Sigmoid colon (tissue), 7 donors: Measurements from ENCODE around the gene NOL3. TPM values are rescaled to one million over a fixed set of nuclear protein-coding genes. Genes with fewer than 3 reads are reported as not detected.

Experiments used
- DNase-seq: peaks from one replicate; pipeline ENCODE4 v3.0.0-alpha.2; 2019
- H3K27ac ChIP-seq, 4 donors: fragments of 200-600 bp; sonication (generic); one replicate each; pipeline ENCODE4 v1.5.1; 2016 to 2019; ENCODE audit warnings: mild to moderate bottlenecking in 1 of 4
- H3K27me3 ChIP-seq, 3 donors: fragments of 200-600 bp; sonication (generic); one replicate each; pipeline ENCODE4 v1.5.1; 2019; ENCODE audit warnings: mild to moderate bottlenecking in 1 of 3
- H3K36me3 ChIP-seq, 4 donors: fragments of 200-600 bp; sonication (generic); one replicate each; pipeline ENCODE4 v1.5.1; 2016 to 2019
- H3K4me1 ChIP-seq, 4 donors: fragments of 200-600 bp; sonication (generic); one replicate each; pipeline ENCODE4 v1.5.1; 2017 to 2019
- H3K4me3 ChIP-seq, 4 donors: fragments of 200-600 bp; sonication (generic); one replicate each; pipeline ENCODE4 v1.5.1; 2017 to 2019; ENCODE audit warnings: mild to moderate bottlenecking in 2 of 4, moderate library complexity in 1 of 4
- H3K9me3 ChIP-seq, 4 donors: fragments of 200-600 bp in 3 of 4; sonication (generic) in 3 of 4; one replicate each; pipeline versions ENCODE4 v1.5.1 to v1.6.1; 2013 to 2019
- EP300 ChIP-seq, 4 donors: sonication (generic); formaldehyde crosslinking; IDR thresholded peaks; one replicate each; pipeline ENCODE4 v1.6.1; 2017; ENCODE audit warnings: antibody characterized with exemption in 4 of 4
- POLR2A ChIP-seq, 2 donors: fragments of 450-650 bp; IDR thresholded peaks; one replicate each; pipeline ENCODE4 v1.6.1; 2016; ENCODE audit warnings: antibody characterized with exemption in 2 of 2, mild to moderate bottlenecking in 2 of 2, moderate library complexity in 2 of 2
- POLR2AphosphoS5 ChIP-seq, 4 donors: sonication (generic); formaldehyde crosslinking; IDR thresholded peaks; one replicate each; pipeline ENCODE4 v1.6.1; 2017; ENCODE audit warnings: antibody characterized with exemption in 4 of 4
- WGBS, 2 donors: extraction: QIAGEN DNeasy Blood & Tissue Kit; methylation state at CpG; one replicate each; pipeline ENCODE4 v1.1.7; 2013; 5-methylcytosine and 5-hydroxymethylcytosine counted together
- intact Hi-C: fragments of 100-400 bp; cut with DNase I; formaldehyde crosslinking; loops from one replicate; pipeline ENCODE4 v1.15.1; 2023
- polyA plus RNA-seq, 3 donors: library from polyadenylated mRNA; stranded (reverse); fragments of 200-250 nt; gene quantifications; one replicate each; pipeline ENCODE4 v1.2.3, GENCODE V29; 2013
- small RNA-seq, 3 donors: library from RNA; depleted of rRNA; stranded (forward); fragments of <200 nt; gene quantifications; one replicate each; pipeline ENCODE3, GENCODE V24; 2016
- total RNA-seq, 4 donors: library from RNA; depleted of rRNA; stranded (reverse); fragments of >200 nt; gene quantifications; one replicate each; pipeline ENCODE4 v1.1.0, GENCODE V29; 2016
- TF ChIP-seq, protein P1 (sequence below), 4 experiments: fragments of 450-650 bp in 3 of 4; fragments of 200-600 bp in 1 of 4; IDR thresholded peaks; one replicate each; pipeline ENCODE4 v1.5.1; 2016 to 2019; ENCODE audit warnings: antibody characterized with exemption in 4 of 4, mild to moderate bottlenecking in 3 of 4, moderate library complexity in 2 of 4
- donor health status: healthy with polysubstance abuse.
- donor health status: Bipolar disorder and iron deficiency.
- donor health status: healthy.

Gene NOL3
- total and polyA plus RNA-seq, 7 donors: 12.7 to 36.7 (median 23.9) TPM

DNA sequence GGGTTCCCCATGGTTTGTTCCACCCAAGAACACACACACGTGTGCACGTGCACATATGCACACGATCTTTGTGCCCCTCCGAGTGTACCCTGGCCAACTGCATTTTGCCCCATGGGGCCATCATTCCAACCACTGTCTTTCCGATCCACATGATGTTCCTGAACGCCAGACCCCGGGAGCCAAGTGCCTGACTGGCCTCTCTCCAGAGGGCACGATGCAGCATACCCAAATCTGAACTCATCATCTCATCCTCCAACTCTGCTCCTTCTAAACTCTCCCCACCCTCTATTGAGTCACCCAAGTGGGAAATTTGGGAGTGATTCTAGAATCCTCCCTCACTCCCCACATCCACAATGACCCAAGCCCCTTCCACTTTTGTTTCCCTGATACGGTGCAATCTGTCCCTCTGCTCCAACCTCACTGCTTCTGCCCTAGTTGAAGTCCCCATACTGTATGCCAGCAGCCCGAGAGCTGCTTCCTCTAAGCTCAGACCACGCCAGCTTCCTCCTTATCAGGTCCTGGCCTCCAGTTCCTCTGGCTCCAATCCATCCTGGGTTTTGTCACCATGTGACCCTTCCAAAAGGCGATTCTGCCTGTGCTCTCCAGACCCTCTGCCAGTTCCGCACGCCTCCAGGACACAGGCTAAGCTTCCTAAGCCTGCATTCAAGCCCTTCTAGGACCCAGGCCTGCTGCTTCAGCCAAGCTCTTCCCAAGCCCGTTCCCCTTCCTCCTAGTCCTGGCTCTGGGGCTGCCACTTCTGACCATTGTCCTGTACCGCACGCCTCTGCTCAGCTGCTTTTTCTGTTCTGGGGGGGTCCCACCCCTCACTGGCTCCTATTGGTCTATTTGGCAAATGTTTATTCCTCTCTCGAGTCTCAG is 46.5 kb downstream of the NOL3 start:
- Histone ChIP-seq H3K27ac (peak overlapping the region in 1 of 4 donors; percentile 29), H3K27me3 (no peaks in the 10 kb centered on the region), H3K4me1 (no peaks in the 10 kb centered on the region), H3K36me3 (no peaks in the 10 kb centered on the region), H3K4me3 (no peak overlapping the region), H3K9me3 (no peaks in the 10 kb centered on the region)
- 73 to 84% methylated on average over 18 of the region's 18 CpGs for WGBS, 2 donors
- no peak for DNase-seq
- intact Hi-C loops: no loop called here
- TF ChIP-seq, protein P1, sequence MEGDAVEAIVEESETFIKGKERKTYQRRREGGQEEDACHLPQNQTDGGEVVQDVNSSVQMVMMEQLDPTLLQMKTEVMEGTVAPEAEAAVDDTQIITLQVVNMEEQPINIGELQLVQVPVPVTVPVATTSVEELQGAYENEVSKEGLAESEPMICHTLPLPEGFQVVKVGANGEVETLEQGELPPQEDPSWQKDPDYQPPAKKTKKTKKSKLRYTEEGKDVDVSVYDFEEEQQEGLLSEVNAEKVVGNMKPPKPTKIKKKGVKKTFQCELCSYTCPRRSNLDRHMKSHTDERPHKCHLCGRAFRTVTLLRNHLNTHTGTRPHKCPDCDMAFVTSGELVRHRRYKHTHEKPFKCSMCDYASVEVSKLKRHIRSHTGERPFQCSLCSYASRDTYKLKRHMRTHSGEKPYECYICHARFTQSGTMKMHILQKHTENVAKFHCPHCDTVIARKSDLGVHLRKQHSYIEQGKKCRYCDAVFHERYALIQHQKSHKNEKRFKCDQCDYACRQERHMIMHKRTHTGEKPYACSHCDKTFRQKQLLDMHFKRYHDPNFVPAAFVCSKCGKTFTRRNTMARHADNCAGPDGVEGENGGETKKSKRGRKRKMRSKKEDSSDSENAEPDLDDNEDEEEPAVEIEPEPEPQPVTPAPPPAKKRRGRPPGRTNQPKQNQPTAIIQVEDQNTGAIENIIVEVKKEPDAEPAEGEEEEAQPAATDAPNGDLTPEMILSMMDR (IDR thresholded peaks at IDR 0.05): no peak
- no peak for TF ChIP-seq EP300 (IDR thresholded peaks at IDR 0.05)
- no peak for TF ChIP-seq POLR2A (IDR thresholded peaks at IDR 0.05)
- no peak for TF ChIP-seq POLR2AphosphoS5 (IDR thresholded peaks at IDR 0.05)

DNA sequence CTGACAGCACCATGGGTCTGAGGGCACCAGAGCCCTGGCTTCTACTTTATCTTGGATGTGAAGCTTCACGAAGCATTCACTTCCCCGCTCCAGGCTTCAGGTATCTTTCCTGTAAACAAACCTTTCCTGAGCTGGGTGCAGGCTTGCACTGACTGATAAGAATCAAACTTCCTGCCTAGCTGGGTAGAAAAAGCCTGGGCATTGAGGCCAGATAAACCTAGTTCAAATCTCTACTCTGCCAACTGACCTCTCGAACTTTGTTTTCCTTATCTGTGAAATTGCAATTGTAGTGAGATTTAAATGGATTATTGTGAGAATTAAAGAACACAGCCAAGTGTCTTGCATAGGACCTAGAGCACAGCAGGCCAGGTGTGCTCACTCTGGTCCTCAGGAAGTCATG is 53.7 kb downstream of the NOL3 start:
- 12 to 31% methylated on average over 3 of the region's 3 CpGs for WGBS, 2 donors
- H3K36me3 ChIP-seq: peaks cover 0 to 11% (median 6%) of the 10 kb centered on the region in 4 donors
- no peaks in the 10 kb centered on the region for H3K9me3 ChIP-seq
- H3K27ac ChIP-seq: no peak overlapping the region
- no peak for DNase-seq
- intact Hi-C loops: no loop called here
- H3K27me3 ChIP-seq: no peaks in the 10 kb centered on the region
- peaks cover 0 to 26% (median 21%) of the 10 kb centered on the region in 4 donors for H3K4me1 ChIP-seq
- no peak overlapping the region for H3K4me3 ChIP-seq
- TF ChIP-seq, protein P1 (IDR thresholded peaks at IDR 0.05): no peak
- TF ChIP-seq EP300 (IDR thresholded peaks at IDR 0.05) (no peak), POLR2A (IDR thresholded peaks at IDR 0.05) (no peak), POLR2AphosphoS5 (IDR thresholded peaks at IDR 0.05) (no peak)

Small RNA genes lying within 50 kb of the gene (small RNA-seq; reads per million reads assigned to genes)
- gene MIR328: 14.7 to 19.0 (median 17.9) reads per million in 3 donors

Other genes with a start within 250 kb of the NOL3 start
- 10 to 100 TPM; 10.9 to 31.2 (median 16.3) TPM for gene RRAD, start 245.0 kb upstream of the NOL3 start, total RNA-seq
- gene RRAD, start 245.0 kb upstream of the NOL3 start, polyA plus RNA-seq: 1 to 10 TPM; 1.2 to 5.5 (median 1.8) TPM
- 100 to 1,000 TPM in 1 of 4 donors, 10 to 100 TPM in 3; 71.7 to 121 (median 82.8) TPM for gene CIAO2B, start 236.1 kb upstream of the NOL3 start, total RNA-seq
- 100 to 1,000 TPM; 193 to 219 (median 214) TPM for gene CIAO2B, start 236.1 kb upstream of the NOL3 start, polyA plus RNA-seq
- 10 to 100 TPM; 21.8 to 25.5 (median 23.0) TPM for gene CES2, start 235.0 kb upstream of the NOL3 start, total RNA-seq
- 100 to 1,000 TPM in 1 of 3 donors, 10 to 100 TPM in 2; 53.4 to 163 (median 67.9) TPM for gene CES2, start 235.0 kb upstream of the NOL3 start, polyA plus RNA-seq
- gene CES3, start 209.3 kb upstream of the NOL3 start, total RNA-seq: 1 to 10 TPM in 1 of 4 donors, under 1 TPM in 2, not detected in 1; 0.16 to 2.5 (median 0.55) TPM
- 10 to 100 TPM; 10.8 to 48.4 (median 13.2) TPM for gene CES3, start 209.3 kb upstream of the NOL3 start, polyA plus RNA-seq
- 1 to 10 TPM; 3.6 to 7.5 (median 4.1) TPM for gene CES4A, start 181.9 kb upstream of the NOL3 start, total RNA-seq
- 1 to 10 TPM; 2.3 to 7.3 (median 3.0) TPM for gene CES4A, start 181.9 kb upstream of the NOL3 start, polyA plus RNA-seq
- gene CBFB, start 141.4 kb upstream of the NOL3 start, total RNA-seq: 10 to 100 TPM; 21.3 to 28.0 (median 24.8) TPM
- 10 to 100 TPM in 1 of 3 donors, 1 to 10 TPM in 2; 9.6 to 19.3 (median 9.7) TPM for gene CBFB, start 141.4 kb upstream of the NOL3 start, polyA plus RNA-seq
- 10 to 100 TPM; 11.4 to 16.3 (median 14.0) TPM for gene PHAF1, start 60.6 kb upstream of the NOL3 start, total RNA-seq
- 1 to 10 TPM; 8.9 to 9.7 (median 9.0) TPM for gene PHAF1, start 60.6 kb upstream of the NOL3 start, polyA plus RNA-seq
- gene B3GNT9, start 19.5 kb upstream of the NOL3 start, total RNA-seq: 10 to 100 TPM in 3 of 4 donors, 1 to 10 TPM in 1; 8.7 to 18.8 (median 12.2) TPM
- gene B3GNT9, start 19.5 kb upstream of the NOL3 start, polyA plus RNA-seq: 1 to 10 TPM in 2 of 3 donors, under 1 TPM in 1; 0.46 to 4.9 (median 1.2) TPM
- gene TRADD, start 10.6 kb upstream of the NOL3 start, total RNA-seq: 10 to 100 TPM; 16.1 to 23.2 (median 19.6) TPM
- gene TRADD, start 10.6 kb upstream of the NOL3 start, polyA plus RNA-seq: 10 to 100 TPM; 23.4 to 30.2 (median 26.4) TPM
- 10 to 100 TPM in 2 of 4 donors, 1 to 10 TPM in 2; 7.5 to 11.8 (median 9.7) TPM for gene FBXL8, start 10.6 kb upstream of the NOL3 start, total RNA-seq
- gene FBXL8, start 10.6 kb upstream of the NOL3 start, polyA plus RNA-seq: 10 to 100 TPM in 2 of 3 donors, 1 to 10 TPM in 1; 4.9 to 19.1 (median 10.8) TPM
- 100 to 1,000 TPM in 1 of 4 donors, 10 to 100 TPM in 3; 21.2 to 109 (median 25.8) TPM for gene HSF4, start 5.8 kb upstream of the NOL3 start, total RNA-seq
- gene HSF4, start 5.8 kb upstream of the NOL3 start, polyA plus RNA-seq: 10 to 100 TPM in 1 of 3 donors, 1 to 10 TPM in 2; 1.2 to 17.9 (median 3.6) TPM
- gene MATCAP1, start 13.4 kb downstream of the NOL3 start, total RNA-seq: 10 to 100 TPM in 1 of 4 donors, 1 to 10 TPM in 3; 6.6 to 22.2 (median 9.7) TPM
- gene MATCAP1, start 13.4 kb downstream of the NOL3 start, polyA plus RNA-seq: 10 to 100 TPM in 1 of 3 donors, 1 to 10 TPM in 2; 3.0 to 30.3 (median 4.8) TPM
- 1 to 10 TPM; 1.1 to 4.4 (median 1.9) TPM for gene EXOC3L1, start 19.6 kb downstream of the NOL3 start, total RNA-seq
- gene EXOC3L1, start 19.6 kb downstream of the NOL3 start, polyA plus RNA-seq: 1 to 10 TPM; 2.5 to 8.4 (median 5.4) TPM
- gene E2F4, start 21.6 kb downstream of the NOL3 start, total RNA-seq: 10 to 100 TPM; 59.9 to 85.9 (median 76.0) TPM
- 10 to 100 TPM; 40.0 to 71.0 (median 51.7) TPM for gene E2F4, start 21.6 kb downstream of the NOL3 start, polyA plus RNA-seq
- 1 to 10 TPM in 2 of 4 donors, under 1 TPM in 2; 0.14 to 1.7 (median 1.1) TPM for gene ELMO3, start 28.6 kb downstream of the NOL3 start, total RNA-seq
- 10 to 100 TPM; 31.8 to 41.8 (median 35.1) TPM for gene ELMO3, start 28.6 kb downstream of the NOL3 start, polyA plus RNA-seq
- gene TMEM208, start 56.6 kb downstream of the NOL3 start, total RNA-seq: 10 to 100 TPM; 15.3 to 31.4 (median 24.2) TPM
- 100 to 1,000 TPM in 1 of 3 donors, 10 to 100 TPM in 2; 33.0 to 109 (median 36.5) TPM for gene TMEM208, start 56.6 kb downstream of the NOL3 start, polyA plus RNA-seq
- 10 to 100 TPM in 2 of 4 donors, 1 to 10 TPM in 2; 6.7 to 17.1 (median 11.5) TPM for gene FHOD1, start 76.9 kb downstream of the NOL3 start, total RNA-seq
- 10 to 100 TPM in 1 of 3 donors, 1 to 10 TPM in 2; 4.8 to 25.2 (median 5.5) TPM for gene FHOD1, start 76.9 kb downstream of the NOL3 start, polyA plus RNA-seq
- gene SLC9A5, start 78.4 kb downstream of the NOL3 start, total RNA-seq: 1 to 10 TPM in 2 of 4 donors, under 1 TPM in 1, not detected in 1; 0.68 to 6.1 (median 1.1) TPM
- under 1 TPM in 2 of 3 donors, not detected in 1; 0.46 to 0.99 TPM for gene SLC9A5, start 78.4 kb downstream of the NOL3 start, polyA plus RNA-seq
- 1 to 10 TPM; 1.4 to 6.2 (median 3.7) TPM for gene PLEKHG4, start 109.0 kb downstream of the NOL3 start, total RNA-seq
- gene PLEKHG4, start 109.0 kb downstream of the NOL3 start, polyA plus RNA-seq: 1 to 10 TPM; 3.0 to 7.9 (median 3.5) TPM
- gene KCTD19, start 156.2 kb downstream of the NOL3 start, total RNA-seq: under 1 TPM in 1 of 4 donors, not detected in 3; under 0.01 TPM
- gene KCTD19, start 156.2 kb downstream of the NOL3 start, polyA plus RNA-seq: under 1 TPM in 1 of 3 donors, not detected in 2; 0.04 TPM
- under 1 TPM in 1 of 4 donors, not detected in 3; 0.55 TPM for gene LRRC36, start 156.3 kb downstream of the NOL3 start, total RNA-seq
- gene LRRC36, start 156.3 kb downstream of the NOL3 start, polyA plus RNA-seq: under 1 TPM in 1 of 3 donors, not detected in 2; 0.74 TPM
- gene TPPP3, start 223.0 kb downstream of the NOL3 start, total RNA-seq: 10 to 100 TPM in 3 of 4 donors, 1 to 10 TPM in 1; 8.1 to 27.4 (median 16.9) TPM
- 10 to 100 TPM in 1 of 3 donors, 1 to 10 TPM in 2; 2.4 to 13.6 (median 8.6) TPM for gene TPPP3, start 223.0 kb downstream of the NOL3 start, polyA plus RNA-seq
- 10 to 100 TPM; 12.7 to 18.3 (median 16.1) TPM for gene ZDHHC1, start 245.9 kb downstream of the NOL3 start, total RNA-seq
- gene ZDHHC1, start 245.9 kb downstream of the NOL3 start, polyA plus RNA-seq: 1 to 10 TPM; 4.2 to 6.6 (median 4.4) TPM